ENCODE data around the gene KRTAP5-8.

DNA sequence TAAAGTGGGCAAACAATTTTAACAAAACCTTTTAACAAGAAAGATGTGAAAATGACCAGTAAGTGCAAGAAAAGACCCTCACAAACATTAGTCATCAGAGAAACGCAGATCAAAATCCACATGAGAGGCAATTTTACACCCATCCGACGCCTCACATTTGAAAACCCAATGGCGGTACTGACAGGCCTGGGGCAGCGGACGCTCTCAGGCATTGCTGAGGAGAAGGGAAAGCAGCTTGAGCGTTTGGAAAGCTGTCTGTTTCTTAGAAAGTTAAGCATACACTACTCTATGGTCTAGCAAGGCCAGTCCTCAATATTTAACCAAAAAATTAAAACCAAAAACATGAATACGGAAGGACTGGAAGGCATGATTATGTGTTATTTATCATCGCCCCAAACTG, 2.0 kb upstream of the KRTAP5-8 start:
- TF ChIP-seq JUN (CRISPR knock-in tag; IDR thresholded peaks at IDR 0.05) (no peak), FOXJ3 (CRISPR knock-in tag; IDR thresholded peaks at IDR 0.05; ENCODE audit: borderline replicate concordance) (no peak), IRF2 (CRISPR knock-in tag; IDR thresholded peaks at IDR 0.05; ENCODE audit: borderline replicate concordance, low read depth) (no peak), CREM (CRISPR knock-in tag; IDR thresholded peaks at IDR 0.05) (no peak), TP53 (CRISPR knock-in tag; IDR thresholded peaks at IDR 0.05) (no peak), NR2C2 (CRISPR knock-in tag; IDR thresholded peaks at IDR 0.05) (no peak), ETV6 (CRISPR knock-in tag; IDR thresholded peaks at IDR 0.05) (no peak), SP1 (CRISPR knock-in tag; conservative IDR thresholded peaks at IDR 0.05) (no peak), ZNF396 (CRISPR knock-in tag; IDR thresholded peaks at IDR 0.05; ENCODE audit: borderline replicate concordance) (no peak)
- TF ChIP-seq, protein P1, sequence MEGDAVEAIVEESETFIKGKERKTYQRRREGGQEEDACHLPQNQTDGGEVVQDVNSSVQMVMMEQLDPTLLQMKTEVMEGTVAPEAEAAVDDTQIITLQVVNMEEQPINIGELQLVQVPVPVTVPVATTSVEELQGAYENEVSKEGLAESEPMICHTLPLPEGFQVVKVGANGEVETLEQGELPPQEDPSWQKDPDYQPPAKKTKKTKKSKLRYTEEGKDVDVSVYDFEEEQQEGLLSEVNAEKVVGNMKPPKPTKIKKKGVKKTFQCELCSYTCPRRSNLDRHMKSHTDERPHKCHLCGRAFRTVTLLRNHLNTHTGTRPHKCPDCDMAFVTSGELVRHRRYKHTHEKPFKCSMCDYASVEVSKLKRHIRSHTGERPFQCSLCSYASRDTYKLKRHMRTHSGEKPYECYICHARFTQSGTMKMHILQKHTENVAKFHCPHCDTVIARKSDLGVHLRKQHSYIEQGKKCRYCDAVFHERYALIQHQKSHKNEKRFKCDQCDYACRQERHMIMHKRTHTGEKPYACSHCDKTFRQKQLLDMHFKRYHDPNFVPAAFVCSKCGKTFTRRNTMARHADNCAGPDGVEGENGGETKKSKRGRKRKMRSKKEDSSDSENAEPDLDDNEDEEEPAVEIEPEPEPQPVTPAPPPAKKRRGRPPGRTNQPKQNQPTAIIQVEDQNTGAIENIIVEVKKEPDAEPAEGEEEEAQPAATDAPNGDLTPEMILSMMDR (IDR thresholded peaks at IDR 0.05), result no peak
- TF ChIP-seq, protein P2, sequence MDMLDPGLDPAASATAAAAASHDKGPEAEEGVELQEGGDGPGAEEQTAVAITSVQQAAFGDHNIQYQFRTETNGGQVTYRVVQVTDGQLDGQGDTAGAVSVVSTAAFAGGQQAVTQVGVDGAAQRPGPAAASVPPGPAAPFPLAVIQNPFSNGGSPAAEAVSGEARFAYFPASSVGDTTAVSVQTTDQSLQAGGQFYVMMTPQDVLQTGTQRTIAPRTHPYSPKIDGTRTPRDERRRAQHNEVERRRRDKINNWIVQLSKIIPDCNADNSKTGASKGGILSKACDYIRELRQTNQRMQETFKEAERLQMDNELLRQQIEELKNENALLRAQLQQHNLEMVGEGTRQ (CRISPR knock-in tag; IDR thresholded peaks at IDR 0.05), result no peak
- TF ChIP-seq, protein P3, sequence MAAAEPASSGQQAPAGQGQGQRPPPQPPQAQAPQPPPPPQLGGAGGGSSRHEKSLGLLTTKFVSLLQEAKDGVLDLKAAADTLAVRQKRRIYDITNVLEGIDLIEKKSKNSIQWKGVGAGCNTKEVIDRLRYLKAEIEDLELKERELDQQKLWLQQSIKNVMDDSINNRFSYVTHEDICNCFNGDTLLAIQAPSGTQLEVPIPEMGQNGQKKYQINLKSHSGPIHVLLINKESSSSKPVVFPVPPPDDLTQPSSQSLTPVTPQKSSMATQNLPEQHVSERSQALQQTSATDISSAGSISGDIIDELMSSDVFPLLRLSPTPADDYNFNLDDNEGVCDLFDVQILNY (CRISPR knock-in tag; IDR thresholded peaks at IDR 0.05), result no peak
- TF ChIP-seq, protein P4, sequence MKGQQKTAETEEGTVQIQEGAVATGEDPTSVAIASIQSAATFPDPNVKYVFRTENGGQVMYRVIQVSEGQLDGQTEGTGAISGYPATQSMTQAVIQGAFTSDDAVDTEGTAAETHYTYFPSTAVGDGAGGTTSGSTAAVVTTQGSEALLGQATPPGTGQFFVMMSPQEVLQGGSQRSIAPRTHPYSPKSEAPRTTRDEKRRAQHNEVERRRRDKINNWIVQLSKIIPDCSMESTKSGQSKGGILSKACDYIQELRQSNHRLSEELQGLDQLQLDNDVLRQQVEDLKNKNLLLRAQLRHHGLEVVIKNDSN (CRISPR knock-in tag; IDR thresholded peaks at IDR 0.05), result no peak
- TF ChIP-seq, protein P5, sequence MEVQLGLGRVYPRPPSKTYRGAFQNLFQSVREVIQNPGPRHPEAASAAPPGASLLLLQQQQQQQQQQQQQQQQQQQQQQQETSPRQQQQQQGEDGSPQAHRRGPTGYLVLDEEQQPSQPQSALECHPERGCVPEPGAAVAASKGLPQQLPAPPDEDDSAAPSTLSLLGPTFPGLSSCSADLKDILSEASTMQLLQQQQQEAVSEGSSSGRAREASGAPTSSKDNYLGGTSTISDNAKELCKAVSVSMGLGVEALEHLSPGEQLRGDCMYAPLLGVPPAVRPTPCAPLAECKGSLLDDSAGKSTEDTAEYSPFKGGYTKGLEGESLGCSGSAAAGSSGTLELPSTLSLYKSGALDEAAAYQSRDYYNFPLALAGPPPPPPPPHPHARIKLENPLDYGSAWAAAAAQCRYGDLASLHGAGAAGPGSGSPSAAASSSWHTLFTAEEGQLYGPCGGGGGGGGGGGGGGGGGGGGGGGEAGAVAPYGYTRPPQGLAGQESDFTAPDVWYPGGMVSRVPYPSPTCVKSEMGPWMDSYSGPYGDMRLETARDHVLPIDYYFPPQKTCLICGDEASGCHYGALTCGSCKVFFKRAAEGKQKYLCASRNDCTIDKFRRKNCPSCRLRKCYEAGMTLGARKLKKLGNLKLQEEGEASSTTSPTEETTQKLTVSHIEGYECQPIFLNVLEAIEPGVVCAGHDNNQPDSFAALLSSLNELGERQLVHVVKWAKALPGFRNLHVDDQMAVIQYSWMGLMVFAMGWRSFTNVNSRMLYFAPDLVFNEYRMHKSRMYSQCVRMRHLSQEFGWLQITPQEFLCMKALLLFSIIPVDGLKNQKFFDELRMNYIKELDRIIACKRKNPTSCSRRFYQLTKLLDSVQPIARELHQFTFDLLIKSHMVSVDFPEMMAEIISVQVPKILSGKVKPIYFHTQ (CRISPR knock-in tag; IDR thresholded peaks at IDR 0.05), result no peak
